Neural progenitor cell (in vitro differentiated cells): ENCODE results near the gene CTNNA3.

Experiments
- CTCF ChIP-seq: fragments of 200-600 bp; sonication (generic); IDR thresholded peaks from 2 replicates; pipeline ENCODE4 v1.5.1; 2017; ENCODE audit warnings: antibody characterized with exemption, mild to moderate bottlenecking
- EZH2 ChIP-seq: fragments of 200-600 bp; sonication (generic); IDR thresholded peaks from 2 replicates; pipeline ENCODE4 v1.6.1; 2017; ENCODE audit warnings: antibody characterized with exemption, mild to moderate bottlenecking, moderate library complexity
- EZH2phosphoT487 ChIP-seq: fragments of 200-600 bp; sonication (generic); IDR thresholded peaks from 2 replicates; pipeline ENCODE4 v1.6.1; 2017; ENCODE audit warnings: antibody characterized with exemption

DNA sequence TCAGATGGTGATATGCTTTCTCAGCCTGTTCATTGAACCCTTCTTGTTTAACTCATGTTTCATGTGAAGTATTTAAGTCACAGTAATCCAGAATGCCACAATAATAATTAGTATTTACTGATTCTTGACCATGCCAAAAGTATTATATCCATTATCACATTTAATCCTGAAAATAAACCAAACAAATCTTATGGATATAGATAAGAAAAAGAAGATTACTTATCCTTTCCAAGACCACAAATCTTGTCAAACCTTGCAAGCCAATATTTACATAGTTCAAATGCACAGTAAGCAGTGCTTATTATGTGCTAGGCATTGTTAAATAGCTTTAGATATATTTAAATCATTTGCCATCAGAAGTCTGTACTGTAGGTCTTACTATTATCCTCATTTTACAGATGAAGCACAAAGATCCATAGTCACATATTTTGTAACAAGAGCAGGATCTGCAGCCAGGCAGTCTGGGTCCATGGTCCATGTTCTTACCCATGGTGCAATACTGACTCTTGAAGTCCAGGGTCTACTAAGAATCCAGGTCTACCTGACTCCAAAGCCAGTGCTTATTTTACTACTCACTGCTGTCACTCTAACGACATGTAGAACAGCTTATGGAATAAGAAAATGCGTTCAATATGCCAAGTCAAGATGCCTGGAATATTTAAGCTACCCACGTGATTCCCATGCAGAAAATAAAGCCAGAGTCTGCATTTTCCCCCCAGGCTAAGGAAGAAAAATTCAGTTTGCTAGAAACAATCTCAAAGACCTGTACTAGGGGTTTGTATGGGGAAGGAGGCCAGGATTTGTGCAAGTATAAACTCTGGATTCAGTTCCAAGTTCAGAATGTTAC is 1755.0 kb downstream of the CTNNA3 start:
- TF ChIP-seq EZH2, result no peak
- TF ChIP-seq CTCF, result no peak
- no peak for TF ChIP-seq EZH2phosphoT487
